Uterus (tissue), 2 donors: ENCODE results near the gene C10orf53.

ENCODE experiments used
- POLR2A ChIP-seq, 2 donors: fragments of 450-650 bp; IDR thresholded peaks; one replicate each; pipeline ENCODE4 v1.6.1; 2016; ENCODE audit warnings: antibody characterized with exemption in 2 of 2, mild to moderate bottlenecking in 1 of 2, moderate library complexity in 1 of 2
- TF ChIP-seq, protein P1 (sequence below), 4 experiments: fragments of 200-600 bp in 2 of 4; fragments of 450-650 bp in 2 of 4; sonication (generic) in 2 of 4; IDR thresholded peaks; one replicate each; pipeline ENCODE4 v1.5.1; 2016 to 2019; ENCODE audit warnings: antibody characterized with exemption in 4 of 4, mild to moderate bottlenecking in 2 of 4, moderate library complexity in 1 of 4

- TF ChIP-seq, protein P1, sequence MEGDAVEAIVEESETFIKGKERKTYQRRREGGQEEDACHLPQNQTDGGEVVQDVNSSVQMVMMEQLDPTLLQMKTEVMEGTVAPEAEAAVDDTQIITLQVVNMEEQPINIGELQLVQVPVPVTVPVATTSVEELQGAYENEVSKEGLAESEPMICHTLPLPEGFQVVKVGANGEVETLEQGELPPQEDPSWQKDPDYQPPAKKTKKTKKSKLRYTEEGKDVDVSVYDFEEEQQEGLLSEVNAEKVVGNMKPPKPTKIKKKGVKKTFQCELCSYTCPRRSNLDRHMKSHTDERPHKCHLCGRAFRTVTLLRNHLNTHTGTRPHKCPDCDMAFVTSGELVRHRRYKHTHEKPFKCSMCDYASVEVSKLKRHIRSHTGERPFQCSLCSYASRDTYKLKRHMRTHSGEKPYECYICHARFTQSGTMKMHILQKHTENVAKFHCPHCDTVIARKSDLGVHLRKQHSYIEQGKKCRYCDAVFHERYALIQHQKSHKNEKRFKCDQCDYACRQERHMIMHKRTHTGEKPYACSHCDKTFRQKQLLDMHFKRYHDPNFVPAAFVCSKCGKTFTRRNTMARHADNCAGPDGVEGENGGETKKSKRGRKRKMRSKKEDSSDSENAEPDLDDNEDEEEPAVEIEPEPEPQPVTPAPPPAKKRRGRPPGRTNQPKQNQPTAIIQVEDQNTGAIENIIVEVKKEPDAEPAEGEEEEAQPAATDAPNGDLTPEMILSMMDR (IDR thresholded peaks at IDR 0.05) = no peak
- TF ChIP-seq POLR2A (IDR thresholded peaks at IDR 0.05) = no peak
Measured at GRCh38 chr10:49742683-49743463, 63.4 kb downstream of the C10orf53 start.
